ENCODE results near the gene HS3ST5. TPM values are rescaled to one million over a fixed set of nuclear protein-coding genes. Genes with fewer than 3 reads are reported as not detected.
"Not testable (repeated sequence)": the region's sequence is repeated elsewhere in the genome, so short reads cannot be mapped to it uniquely, and the experiment has no call there.

The HS3ST5 gene
- total RNA-seq, 4 donors from 2014 or later: not detected

GRCh38 chr6:114334237-114334636 is 8.6 kb downstream of the HS3ST5 start:
- Histone ChIP-seq H3K27ac (no peak overlapping the region), H3K36me3 (no peaks in the 10 kb centered on the region), H3K27me3 (no peaks in the 10 kb centered on the region), H3K4me1 (no peaks in the 10 kb centered on the region), H3K9me3 (no peaks in the 10 kb centered on the region), H3K4me3 (no peak overlapping the region)
- DNase-seq (ENCODE audit: low spot score in 2 of 2): no peak
- 91% methylated on average over 4 of the region's 4 CpGs for WGBS
- TF ChIP-seq EP300 (IDR thresholded peaks at IDR 0.05) (no peak), POLR2AphosphoS5 (IDR thresholded peaks at IDR 0.05) (no peak), CTCF (IDR thresholded peaks at IDR 0.05) (no peak), POLR2A (IDR thresholded peaks at IDR 0.05) (no peak)

- H3K27me3 ChIP-seq: no peaks in the 10 kb centered on the region
- H3K36me3 ChIP-seq: no peaks in the 10 kb centered on the region
- TF ChIP-seq POLR2A (IDR thresholded peaks at IDR 0.05) (no peak), POLR2AphosphoS5 (IDR thresholded peaks at IDR 0.05) (no peak), EP300 (IDR thresholded peaks at IDR 0.05) (no peak)
- no peak for DNase-seq (ENCODE audit: low spot score in 2 of 2)
- no peak overlapping the region for H3K4me3 ChIP-seq
- no peaks in the 10 kb centered on the region for H3K4me1 ChIP-seq
- H3K9me3 ChIP-seq: no peaks in the 10 kb centered on the region
- no peak overlapping the region for H3K27ac ChIP-seq
Observed at GRCh38 chr6:114327074-114327473, 15.7 kb downstream of the HS3ST5 start.

- Histone ChIP-seq H3K9me3 (no peaks in the 10 kb centered on the region), H3K4me3 (no peak overlapping the region), H3K36me3 (no peaks in the 10 kb centered on the region), H3K27ac (no peak overlapping the region), H3K27me3 (no peaks in the 10 kb centered on the region), H3K4me1 (no peaks in the 10 kb centered on the region)
- WGBS: 83% methylated on average over 1 of the region's 1 CpG
- DNase-seq (ENCODE audit: low spot score in 2 of 2): no peak
- TF ChIP-seq EP300 (IDR thresholded peaks at IDR 0.05) (no peak), POLR2AphosphoS5 (IDR thresholded peaks at IDR 0.05) (no peak), POLR2A (IDR thresholded peaks at IDR 0.05) (no peak), CTCF (IDR thresholded peaks at IDR 0.05) (no peak)
Observed at GRCh38 chr6:114323784-114324183, 19.0 kb downstream of the HS3ST5 start.

- Histone ChIP-seq H3K4me3 (no peak overlapping the region), H3K27me3 (no peaks in the 10 kb centered on the region), H3K4me1 (no peaks in the 10 kb centered on the region), H3K9me3 (no peaks in the 10 kb centered on the region), H3K27ac (no peak overlapping the region), H3K36me3 (no peaks in the 10 kb centered on the region)
- WGBS: 91% methylated on average over 3 of the region's 3 CpGs
- DNase-seq (ENCODE audit: low spot score in 2 of 2): no peak
- TF ChIP-seq CTCF (IDR thresholded peaks at IDR 0.05): no peak
Observed at GRCh38 chr6:114319749-114320148, 23.1 kb downstream of the HS3ST5 start.

- Histone ChIP-seq H3K27me3 (no peaks in the 10 kb centered on the region), H3K4me1 (no peaks in the 10 kb centered on the region), H3K36me3 (no peaks in the 10 kb centered on the region), H3K27ac (no peak overlapping the region), H3K9me3 (no peaks in the 10 kb centered on the region), H3K4me3 (no peak overlapping the region)
- WGBS: 87% methylated on average over 5 of the region's 5 CpGs
- no peak for DNase-seq (ENCODE audit: low spot score in 2 of 2)
- no peak for TF ChIP-seq POLR2AphosphoS5 (IDR thresholded peaks at IDR 0.05)
- no peak for TF ChIP-seq CTCF (IDR thresholded peaks at IDR 0.05)
- no peak for TF ChIP-seq POLR2A (IDR thresholded peaks at IDR 0.05)
- no peak for TF ChIP-seq EP300 (IDR thresholded peaks at IDR 0.05)
Observed at GRCh38 chr6:114315831-114316595, 26.8 kb downstream of the HS3ST5 start.

- H3K4me3 ChIP-seq; H3K36me3 ChIP-seq; H3K27me3 ChIP-seq; H3K4me1 ChIP-seq; H3K27ac ChIP-seq; H3K9me3 ChIP-seq; DNase-seq (ENCODE audit: low spot score in 2 of 2): not testable (repeated sequence)
- 95% methylated on average over 6 of the region's 6 CpGs for WGBS
Observed at GRCh38 chr6:114313816-114314215, 29.0 kb downstream of the HS3ST5 start.

Data from suprapubic skin (tissue), 4 donors.